ENCODE results near the gene PXYLP1. TPM values are rescaled to one million over a fixed set of nuclear protein-coding genes. Genes with fewer than 3 reads are reported as not detected.
A peak's percentile ranks its signal among the peaks of the same experiment; 100 is the strongest.

The PXYLP1 gene
- total and polyA plus RNA-seq, 2 experiments from 2014 or later: 21.3 to 25.8 TPM

GRCh38 chr3:141212101-141212500 is 19.5 kb upstream of the PXYLP1 start:
- Histone ChIP-seq H3K4me3 (no peak overlapping the region), H3K9me3 (ENCODE audit: low read depth) (no peaks in the 10 kb centered on the region), H3K79me2 (no peaks in the 10 kb centered on the region), H3K27me3 (no peaks in the 10 kb centered on the region), H3K36me3 (replicated peaks; ENCODE audit: insufficient read depth, low read depth) (no peaks in the 10 kb centered on the region), H3K27ac (no peak overlapping the region), H3K9me2 (replicated peaks; ENCODE audit: insufficient read depth) (no peaks in the 10 kb centered on the region), H4K20me1 (ENCODE audit: insufficient read depth, poor library complexity, severe bottlenecking) (no peaks in the 10 kb centered on the region), H3K4me2 (no peak overlapping the region), H2AFZ (no peak overlapping the region), H3K4me1 (ENCODE audit: insufficient read depth) (no peaks in the 10 kb centered on the region)
- 93% methylated on average over 2 of the region's 2 CpGs for WGBS (ENCODE audit: low lambda C conversion rate, missing lambda C conversion rate)
- DNase-seq (ENCODE audit: low spot score): no peak
- TF ChIP-seq, protein P1, sequence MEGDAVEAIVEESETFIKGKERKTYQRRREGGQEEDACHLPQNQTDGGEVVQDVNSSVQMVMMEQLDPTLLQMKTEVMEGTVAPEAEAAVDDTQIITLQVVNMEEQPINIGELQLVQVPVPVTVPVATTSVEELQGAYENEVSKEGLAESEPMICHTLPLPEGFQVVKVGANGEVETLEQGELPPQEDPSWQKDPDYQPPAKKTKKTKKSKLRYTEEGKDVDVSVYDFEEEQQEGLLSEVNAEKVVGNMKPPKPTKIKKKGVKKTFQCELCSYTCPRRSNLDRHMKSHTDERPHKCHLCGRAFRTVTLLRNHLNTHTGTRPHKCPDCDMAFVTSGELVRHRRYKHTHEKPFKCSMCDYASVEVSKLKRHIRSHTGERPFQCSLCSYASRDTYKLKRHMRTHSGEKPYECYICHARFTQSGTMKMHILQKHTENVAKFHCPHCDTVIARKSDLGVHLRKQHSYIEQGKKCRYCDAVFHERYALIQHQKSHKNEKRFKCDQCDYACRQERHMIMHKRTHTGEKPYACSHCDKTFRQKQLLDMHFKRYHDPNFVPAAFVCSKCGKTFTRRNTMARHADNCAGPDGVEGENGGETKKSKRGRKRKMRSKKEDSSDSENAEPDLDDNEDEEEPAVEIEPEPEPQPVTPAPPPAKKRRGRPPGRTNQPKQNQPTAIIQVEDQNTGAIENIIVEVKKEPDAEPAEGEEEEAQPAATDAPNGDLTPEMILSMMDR (IDR thresholded peaks at IDR 0.05; ENCODE audit: poor library complexity): no peak
- TF ChIP-seq EZH2 (IDR thresholded peaks at IDR 0.05; ENCODE audit: borderline replicate concordance): no peak

GRCh38 chr3:141212555-141212954 is 19.1 kb upstream of the PXYLP1 start:
- no peaks in the 10 kb centered on the region for H3K4me1 ChIP-seq (ENCODE audit: insufficient read depth)
- no peak overlapping the region for H2AFZ ChIP-seq
- H3K9me3 ChIP-seq (ENCODE audit: low read depth): no peaks in the 10 kb centered on the region
- H3K27me3 ChIP-seq: no peaks in the 10 kb centered on the region
- TF ChIP-seq EZH2 (IDR thresholded peaks at IDR 0.05; ENCODE audit: borderline replicate concordance): no peak
- TF ChIP-seq, protein P1 (IDR thresholded peaks at IDR 0.05; ENCODE audit: poor library complexity): no peak
- no peak for TF ChIP-seq EZH2phosphoT487 (IDR thresholded peaks at IDR 0.05; ENCODE audit: low read depth, severe bottlenecking, unreplicated experiment)
- DNase-seq (ENCODE audit: low spot score): no peak
- H3K27ac ChIP-seq: no peak overlapping the region
- H4K20me1 ChIP-seq (ENCODE audit: insufficient read depth, poor library complexity, severe bottlenecking): no peaks in the 10 kb centered on the region
- no peaks in the 10 kb centered on the region for H3K9me2 ChIP-seq (replicated peaks; ENCODE audit: insufficient read depth)
- H3K79me2 ChIP-seq: no peaks in the 10 kb centered on the region
- no peak overlapping the region for H3K4me2 ChIP-seq
- no peaks in the 10 kb centered on the region for H3K36me3 ChIP-seq (replicated peaks; ENCODE audit: insufficient read depth, low read depth)
- no peak overlapping the region for H3K4me3 ChIP-seq

- H3K4me1 ChIP-seq (ENCODE audit: insufficient read depth): no peaks in the 10 kb centered on the region
- no peak for TF ChIP-seq EZH2phosphoT487 (IDR thresholded peaks at IDR 0.05; ENCODE audit: low read depth, severe bottlenecking, unreplicated experiment)
- TF ChIP-seq, protein P1 (IDR thresholded peaks at IDR 0.05; ENCODE audit: poor library complexity): no peak
- no peak for TF ChIP-seq EZH2 (IDR thresholded peaks at IDR 0.05; ENCODE audit: borderline replicate concordance)
- peak overlapping the region; percentile 11 for H3K27ac ChIP-seq
- no peak for DNase-seq (ENCODE audit: low spot score)
- H3K79me2 ChIP-seq: no peaks in the 10 kb centered on the region
- H3K9me2 ChIP-seq (replicated peaks; ENCODE audit: insufficient read depth): no peaks in the 10 kb centered on the region
- no peak overlapping the region for H3K4me2 ChIP-seq
- no peaks in the 10 kb centered on the region for H3K9me3 ChIP-seq (ENCODE audit: low read depth)
- H3K27me3 ChIP-seq: no peaks in the 10 kb centered on the region
- no peaks in the 10 kb centered on the region for H3K36me3 ChIP-seq (replicated peaks; ENCODE audit: insufficient read depth, low read depth)
- H4K20me1 ChIP-seq (ENCODE audit: insufficient read depth, poor library complexity, severe bottlenecking): no peaks in the 10 kb centered on the region
- 71% methylated on average over 2 of the region's 2 CpGs for WGBS (ENCODE audit: low lambda C conversion rate, missing lambda C conversion rate)
- no peak overlapping the region for H2AFZ ChIP-seq
- no peak overlapping the region for H3K4me3 ChIP-seq
Observed at GRCh38 chr3:141216975-141217374, 14.7 kb upstream of the PXYLP1 start.

- 78% methylated on average over 2 of the region's 2 CpGs for WGBS (ENCODE audit: low lambda C conversion rate, missing lambda C conversion rate)
- DNase-seq (ENCODE audit: low spot score): no peak
- Histone ChIP-seq H3K79me2 (no peaks in the 10 kb centered on the region), H3K4me2 (no peak overlapping the region), H4K20me1 (ENCODE audit: insufficient read depth, poor library complexity, severe bottlenecking) (no peaks in the 10 kb centered on the region), H2AFZ (no peak overlapping the region), H3K4me3 (no peak overlapping the region), H3K9me2 (replicated peaks; ENCODE audit: insufficient read depth) (no peaks in the 10 kb centered on the region), H3K9me3 (ENCODE audit: low read depth) (no peaks in the 10 kb centered on the region), H3K27ac (peak overlapping the region; percentile 11), H3K4me1 (ENCODE audit: insufficient read depth) (no peaks in the 10 kb centered on the region), H3K36me3 (replicated peaks; ENCODE audit: insufficient read depth, low read depth) (no peaks in the 10 kb centered on the region), H3K27me3 (no peaks in the 10 kb centered on the region)
- TF ChIP-seq EZH2phosphoT487 (IDR thresholded peaks at IDR 0.05; ENCODE audit: low read depth, severe bottlenecking, unreplicated experiment): no peak
- TF ChIP-seq, protein P1 (IDR thresholded peaks at IDR 0.05; ENCODE audit: poor library complexity): no peak
- no peak for TF ChIP-seq EZH2 (IDR thresholded peaks at IDR 0.05; ENCODE audit: borderline replicate concordance)
Observed at GRCh38 chr3:141217389-141217788, 14.2 kb upstream of the PXYLP1 start.

Measured in hepatocyte (in vitro differentiated cells).